GM08714 (cell line): Measurements from ENCODE around the gene SPAG9.
A peak's percentile ranks its signal among the peaks of the same experiment; 100 is the strongest.

ENCODE experiments used
- H3K4me3 ChIP-seq: fragments of 200-500 bp; sonication (Bioruptor generic); 2 replicates; pipeline ENCODE4 v1.5.1; 2014; ENCODE audit warnings: mild to moderate bottlenecking, low read length, inconsistent platforms
- ZNF274 ChIP-seq: IDR thresholded peaks from 2 replicates; pipeline ENCODE4 v1.6.1; 2012; ENCODE audit warnings: mild to moderate bottlenecking, low read depth, low read length

The SPAG9 gene

GRCh38 chr17:51120739-51121619, at the start of gene SPAG9:
SPAG9 (minus strand) TSS chr17:51120868; CDS start chr17:51120656, 212 bp downstream.
- H3K4me3 ChIP-seq, result peak within 1 kb of the TSS; percentile 88
- TF ChIP-seq ZNF274, result no peak

- H3K4me3 ChIP-seq, result no peak overlapping the region
- no peak for TF ChIP-seq ZNF274
Observed at GRCh38 chr17:51169340-51169739, 48.7 kb upstream of the SPAG9 start.

- TF ChIP-seq ZNF274, result no peak
- H3K4me3 ChIP-seq, result peak overlapping the region; percentile 89
Observed at GRCh38 chr17:51166987-51167931, 46.6 kb upstream of the SPAG9 start.

- H3K4me3 ChIP-seq, result peak within 1 kb of the TSS; percentile 89
- no peak for TF ChIP-seq ZNF274
Observed at GRCh38 chr17:51166198-51166986, 45.7 kb upstream of the SPAG9 start, which contains the start of gene NME2. NME2 (plus strand) TSS chr17:51166411; CDS start chr17:51166831, 420 bp downstream.

GRCh38 chr17:51165680-51166197, 45.1 kb upstream of the SPAG9 start:
- TF ChIP-seq ZNF274, result no peak
- H3K4me3 ChIP-seq, result peak overlapping the region; percentile 89

GRCh38 chr17:51164911-51165679, 44.4 kb upstream of the SPAG9 start:
- H3K4me3 ChIP-seq, result no peak overlapping the region; the same call in 1 of the 2 replicates
- TF ChIP-seq ZNF274, result no peak

- no peak overlapping the region for H3K4me3 ChIP-seq
- TF ChIP-seq ZNF274, result no peak
Observed at GRCh38 chr17:51161541-51161940, 40.9 kb upstream of the SPAG9 start.

GRCh38 chr17:51159604-51160003, 38.9 kb upstream of the SPAG9 start:
- no peak for TF ChIP-seq ZNF274
- H3K4me3 ChIP-seq, result no peak overlapping the region

- H3K4me3 ChIP-seq, result no peak overlapping the region
- no peak for TF ChIP-seq ZNF274
Observed at GRCh38 chr17:51155416-51155815, 34.7 kb upstream of the SPAG9 start.

- TF ChIP-seq ZNF274, result no peak
- peak overlapping the region; percentile 97 for H3K4me3 ChIP-seq
Observed at GRCh38 chr17:51154176-51154575, 33.5 kb upstream of the SPAG9 start.

GRCh38 chr17:51153210-51154072, 32.8 kb upstream of the SPAG9 start, which contains the start of gene NME1:
NME1 (plus strand) TSS chr17:51153559; CDS start chr17:51155655, 2,096 bp downstream.
- H3K4me3 ChIP-seq, result peak within 1 kb of the TSS; percentile 97
- TF ChIP-seq ZNF274, result no peak

GRCh38 chr17:51152766-51153209, 32.1 kb upstream of the SPAG9 start:
- H3K4me3 ChIP-seq, result peak overlapping the region; percentile 66
- no peak for TF ChIP-seq ZNF274
